GM18507 (cell line): ENCODE data around the gene MAPKAPK3.

Experiments used
- DNase-seq: peaks from one replicate; pipeline ENCODE4 v3.0.0; 2011; ENCODE audit warnings: low read depth; ENCODE audit not compliant: insufficient read length; ENCODE audit errors: extremely low spot score
- FAIRE-seq: peaks from 2 replicates; lab custom pipeline; 2011; peaks lifted over from hg19 to GRCh38; lab: Jason Lieb, UNC

Gene MAPKAPK3

DNA sequence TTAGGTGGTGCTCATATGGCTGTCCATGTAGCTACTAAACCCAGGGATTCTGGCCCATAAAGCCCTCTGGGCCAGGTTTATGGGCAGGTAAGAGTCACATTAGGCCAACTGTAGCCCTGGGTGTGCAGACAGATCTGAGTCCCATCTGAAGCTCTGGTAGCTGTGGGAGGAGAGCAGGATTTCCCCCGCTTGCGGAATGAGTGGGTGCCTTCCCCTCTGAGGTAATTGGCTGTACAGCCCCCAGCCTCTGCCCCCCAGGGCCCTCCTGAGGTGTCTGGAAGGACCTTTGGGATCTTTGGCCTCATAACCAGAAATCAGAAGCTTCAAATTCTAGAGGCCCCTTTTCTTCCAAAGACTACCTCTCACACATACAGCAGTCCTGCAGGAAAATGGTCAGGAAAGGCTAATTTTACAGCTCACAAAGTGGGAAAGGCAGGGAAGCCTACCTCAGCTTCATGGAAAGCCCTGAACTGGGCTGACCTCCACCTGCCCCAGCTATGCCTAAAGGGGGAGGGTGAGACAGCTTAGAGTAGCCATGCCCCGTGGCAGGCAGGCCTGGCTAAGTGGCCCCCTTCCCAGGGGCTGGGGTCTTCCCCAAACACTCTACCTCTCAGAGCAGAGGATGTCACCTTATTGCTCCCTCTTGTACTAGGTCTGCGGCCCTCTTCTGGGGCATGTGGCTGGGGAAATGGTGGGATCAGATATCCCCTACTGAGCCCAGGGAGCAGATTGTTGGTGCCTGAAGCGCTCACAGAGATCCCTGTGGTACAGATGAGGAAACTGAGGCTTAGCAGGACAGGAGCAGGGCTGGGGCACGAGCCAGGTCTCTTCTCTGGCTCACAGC is 30.8 kb upstream of the MAPKAPK3 start:
- FAIRE-seq (no peak), DNase-seq (no peak)

- no peak for DNase-seq
Measured at GRCh38 chr3:50586763-50587070, 30.2 kb upstream of the MAPKAPK3 start.

GRCh38 chr3:50587373-50587772 is 29.6 kb upstream of the MAPKAPK3 start:
- no peak for DNase-seq
- FAIRE-seq, result no peak

More at GRCh38 chr3:50586763-50587070, 30.2 kb upstream of the MAPKAPK3 start:
- FAIRE-seq, result no peak

- peak; percentile 81 for FAIRE-seq
- no peak for DNase-seq
Measured at GRCh38 chr3:50587806-50588758, 28.9 kb upstream of the MAPKAPK3 start.

GRCh38 chr3:50588759-50589433 is 28.1 kb upstream of the MAPKAPK3 start:
- FAIRE-seq (peak; percentile 54), DNase-seq (no peak)

- DNase-seq (no peak), FAIRE-seq (no peak)
Measured at GRCh38 chr3:50591196-50591741, 25.7 kb upstream of the MAPKAPK3 start.

GRCh38 chr3:50592568-50592967 is 24.4 kb upstream of the MAPKAPK3 start:
- FAIRE-seq, result no peak
- no peak for DNase-seq

DNA sequence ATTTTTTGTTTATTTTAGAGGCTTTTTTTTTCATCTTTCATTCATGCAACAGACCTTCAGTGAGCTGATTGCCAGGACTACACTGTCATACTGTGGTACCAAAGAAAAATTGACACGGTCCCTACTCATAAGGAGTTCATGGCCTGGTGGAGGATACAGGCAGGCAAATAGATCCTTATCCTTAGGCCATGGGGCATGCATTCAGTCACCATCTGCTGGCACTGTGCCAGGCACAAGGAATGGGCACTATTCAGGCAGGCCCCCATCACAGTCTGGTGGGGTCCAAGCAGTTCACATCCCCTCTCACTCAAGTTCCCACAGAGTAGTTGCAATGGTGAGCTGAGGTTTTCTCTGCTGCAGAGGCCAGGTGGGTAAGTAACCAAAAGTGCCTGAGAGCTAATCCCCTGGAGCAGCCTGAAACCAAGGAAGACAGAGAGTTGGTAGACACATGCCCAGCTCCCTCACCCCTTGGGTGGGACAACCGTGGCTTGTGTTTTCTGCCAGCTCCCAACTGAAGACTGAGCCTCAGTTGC is 22.6 kb upstream of the MAPKAPK3 start:
- DNase-seq, result no peak
- FAIRE-seq, result no peak

- FAIRE-seq, result no peak
Measured at GRCh38 chr3:50599115-50599715, 17.7 kb upstream of the MAPKAPK3 start.

DNA sequence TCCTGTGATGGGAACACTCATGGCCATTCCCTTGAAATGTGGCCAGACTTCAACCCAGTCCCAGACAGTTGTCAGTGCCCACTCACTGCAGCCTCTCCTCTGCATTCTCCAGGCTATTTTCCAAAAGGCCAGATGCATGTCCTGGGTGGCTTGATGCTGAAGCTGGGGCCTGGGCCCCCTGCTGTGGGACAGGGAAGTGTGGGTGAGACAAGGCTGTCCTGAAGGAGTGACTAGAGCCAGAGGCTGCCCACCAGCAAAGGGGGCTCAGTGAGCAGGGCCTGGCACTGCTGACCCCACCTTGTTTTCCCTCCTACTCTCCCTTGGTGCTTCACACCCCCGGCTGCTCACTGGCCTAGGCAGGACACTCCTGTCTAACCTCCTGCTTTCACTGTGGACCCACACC is 17.2 kb upstream of the MAPKAPK3 start:
- FAIRE-seq (no peak), DNase-seq (no peak)

More at GRCh38 chr3:50599115-50599715, 17.7 kb upstream of the MAPKAPK3 start:
- DNase-seq, result no peak

- DNase-seq (no peak), FAIRE-seq (no peak)
Measured at GRCh38 chr3:50600141-50600753, 16.7 kb upstream of the MAPKAPK3 start.

- FAIRE-seq (peak; percentile 92), DNase-seq (peak; percentile 66)
Measured at GRCh38 chr3:50600841-50601591, 15.9 kb upstream of the MAPKAPK3 start.

GRCh38 chr3:50602595-50603191 is 14.3 kb upstream of the MAPKAPK3 start:
- no peak for DNase-seq

DNA sequence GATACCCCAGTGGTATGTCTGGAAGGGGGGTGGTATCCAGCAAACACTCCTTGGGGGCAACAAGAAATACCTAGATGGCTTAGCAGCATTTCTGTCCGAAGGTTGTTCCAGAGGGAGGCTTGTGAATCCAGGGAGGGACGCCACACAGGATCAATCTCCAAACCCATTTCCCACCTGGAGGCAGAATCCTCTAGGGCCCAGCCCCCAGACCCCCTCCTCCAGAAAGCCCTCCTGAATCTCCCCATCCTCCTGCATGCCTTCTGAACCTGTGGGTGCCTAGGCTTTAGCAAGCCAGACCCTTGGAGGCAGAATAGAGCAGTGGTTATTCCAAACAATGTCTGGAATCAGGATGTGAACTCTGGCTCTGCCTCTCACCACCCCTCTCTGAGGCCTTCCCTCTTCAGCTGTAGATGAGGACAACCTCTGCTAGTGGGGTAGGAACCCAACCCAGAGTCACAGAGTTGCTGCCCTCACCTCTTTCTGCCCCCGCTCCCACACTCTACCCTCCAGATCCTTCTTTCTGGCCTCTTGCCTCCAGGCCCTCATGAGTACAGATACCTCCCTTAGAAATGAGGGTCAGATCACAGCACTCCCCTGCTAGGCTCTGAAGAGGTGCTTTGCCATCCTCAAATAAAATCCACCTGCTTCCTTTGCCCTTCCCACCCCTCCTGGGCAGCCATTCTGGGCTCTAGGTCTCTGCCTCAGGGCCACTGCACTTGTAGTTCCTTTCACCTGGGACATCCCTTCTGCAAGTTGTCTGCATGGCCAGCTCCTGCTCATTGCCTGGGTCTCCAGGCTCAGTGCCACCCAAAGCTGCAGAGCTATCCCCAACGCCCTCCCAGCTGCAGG is 13.5 kb upstream of the MAPKAPK3 start:
- DNase-seq, result no peak
- FAIRE-seq, result no peak

More at GRCh38 chr3:50602595-50603191, 14.3 kb upstream of the MAPKAPK3 start:
- FAIRE-seq, result no peak

GRCh38 chr3:50604110-50604621 is 12.8 kb upstream of the MAPKAPK3 start:
- FAIRE-seq (no peak), DNase-seq (no peak)
